Mesodermal cell (in vitro differentiated cells): ENCODE data around the gene TP53.

Source experiments
- H3K27ac ChIP-seq: 2 replicates; pipeline ENCODE4 v1.7.0; 2013; ENCODE audit warnings: mild to moderate bottlenecking, low read depth, low read length, moderate library complexity; ENCODE audit not compliant: severe bottlenecking
- H3K36me3 ChIP-seq: 2 replicates; pipeline ENCODE4 v1.7.1; 2013; ENCODE audit warnings: mild to moderate bottlenecking, low read length, moderate library complexity; ENCODE audit not compliant: control insufficient read depth, insufficient read depth
- H3K4me1 ChIP-seq: one replicate; pipeline ENCODE4 v1.7.1; 2013; ENCODE audit warnings: mild to moderate bottlenecking, low read length; ENCODE audit not compliant: insufficient read depth, control insufficient read depth, poor library complexity, severe bottlenecking
- H3K4me3 ChIP-seq: 2 replicates; pipeline ENCODE4 v1.7.0; 2013; ENCODE audit warnings: low read length, control low read depth, mild to moderate bottlenecking; ENCODE audit not compliant: insufficient read depth, poor library complexity, severe bottlenecking; ENCODE audit errors: extremely low read depth
- H3K9me3 ChIP-seq: 2 replicates; pipeline ENCODE4 v1.7.1; 2013; ENCODE audit warnings: mild to moderate bottlenecking, low read length, moderate library complexity; ENCODE audit not compliant: control insufficient read depth
- WGBS, 2 experiments: methylation state at CpG; one replicate each; pipeline ENCODE4 v1.1.5; 2013; ENCODE audit warnings: missing lambda C conversion rate in 2 of 2; ENCODE audit not compliant: insufficient coverage in 2 of 2; 5-methylcytosine and 5-hydroxymethylcytosine counted together

The TP53 gene

GRCh38 chr17:7715936-7716886, 28.9 kb upstream of the TP53 start:
- WGBS, 2 experiments = 62 to 72% methylated on average over 7 to 14 of the region's 20 CpGs
- H3K27ac ChIP-seq = peak overlapping the region; percentile 69
- no peaks in the 10 kb centered on the region for H3K9me3 ChIP-seq
- no peaks in the 10 kb centered on the region for H3K36me3 ChIP-seq
- peak overlapping the region; percentile 63 for H3K4me3 ChIP-seq
- peaks cover 4% of the 10 kb centered on the region for H3K4me1 ChIP-seq

GRCh38 chr17:7714721-7715594, 27.7 kb upstream of the TP53 start:
- WGBS, 2 experiments = 69 to 93% methylated on average over 3 to 4 of the region's 10 CpGs
- Histone ChIP-seq H3K4me3 (no peak overlapping the region), H3K36me3 (peaks cover 9% of the 10 kb centered on the region), H3K27ac (no peak overlapping the region), H3K9me3 (no peaks in the 10 kb centered on the region), H3K4me1 (peaks cover 10% of the 10 kb centered on the region)

GRCh38 chr17:7713782-7714181, 26.5 kb upstream of the TP53 start:
- no peak overlapping the region for H3K4me3 ChIP-seq
- peaks cover 10% of the 10 kb centered on the region for H3K4me1 ChIP-seq
- no peak overlapping the region for H3K27ac ChIP-seq
- WGBS, 2 experiments = 66 to 74% methylated on average over 4 of the region's 9 CpGs
- H3K9me3 ChIP-seq = no peaks in the 10 kb centered on the region
- H3K36me3 ChIP-seq = peaks cover 15% of the 10 kb centered on the region

- no peaks in the 10 kb centered on the region for H3K9me3 ChIP-seq
- WGBS, 2 experiments = 9 to 13% methylated on average over 9 to 13 of the region's 19 CpGs
- H3K27ac ChIP-seq = no peak overlapping the region
- H3K36me3 ChIP-seq = peaks cover 15% of the 10 kb centered on the region
- H3K4me3 ChIP-seq = no peak overlapping the region
- H3K4me1 ChIP-seq = peaks cover 10% of the 10 kb centered on the region
These were observed 25.0 kb upstream of the TP53 start for GRCh38 chr17:7712111-7712771.

- Histone ChIP-seq H3K9me3 (no peaks in the 10 kb centered on the region), H3K27ac (no peak overlapping the region), H3K4me3 (no peak overlapping the region), H3K36me3 (peaks cover 15% of the 10 kb centered on the region), H3K4me1 (peaks cover 8% of the 10 kb centered on the region)
- WGBS, 2 experiments = 71 to 80% methylated on average over 3 to 4 of the region's 7 CpGs
These were observed 23.9 kb upstream of the TP53 start for GRCh38 chr17:7711051-7711755.

- peaks cover 13% of the 10 kb centered on the region for H3K4me1 ChIP-seq
- H3K36me3 ChIP-seq = peaks cover 15% of the 10 kb centered on the region
- no peaks in the 10 kb centered on the region for H3K9me3 ChIP-seq
- no peak overlapping the region for H3K4me3 ChIP-seq
- WGBS, 2 experiments = 85% methylated on average over 6 to 7 of the region's 7 CpGs
- H3K27ac ChIP-seq = peak overlapping the region; percentile 23
These were observed 23.0 kb upstream of the TP53 start for GRCh38 chr17:7710301-7710700.

GRCh38 chr17:7709031-7709430, 21.7 kb upstream of the TP53 start:
- 90% methylated on average over 3 of the region's 11 CpGs; no CpG with 5 or more reads in 1 of the 2 experiments for WGBS, 2 experiments
- H3K9me3 ChIP-seq = no peaks in the 10 kb centered on the region
- H3K4me1 ChIP-seq = peaks cover 19% of the 10 kb centered on the region
- H3K36me3 ChIP-seq = peaks cover 15% of the 10 kb centered on the region
- H3K4me3 ChIP-seq = no peak overlapping the region
- H3K27ac ChIP-seq = no peak overlapping the region

- H3K36me3 ChIP-seq = peaks cover 15% of the 10 kb centered on the region
- no peaks in the 10 kb centered on the region for H3K9me3 ChIP-seq
- no peak overlapping the region for H3K4me3 ChIP-seq
- WGBS, 2 experiments = 89 to 94% methylated on average over 9 to 19 of the region's 22 CpGs
- peaks cover 28% of the 10 kb centered on the region for H3K4me1 ChIP-seq
- no peak overlapping the region for H3K27ac ChIP-seq
These were observed 20.8 kb upstream of the TP53 start for GRCh38 chr17:7707858-7708750.

GRCh38 chr17:7707446-7707845, 20.2 kb upstream of the TP53 start:
- H3K4me3 ChIP-seq = no peak overlapping the region
- H3K4me1 ChIP-seq = peaks cover 29% of the 10 kb centered on the region
- no peak overlapping the region for H3K27ac ChIP-seq

More at GRCh38 chr17:7707446-7707845, 20.2 kb upstream of the TP53 start:
- 85 to 88% methylated on average over 6 to 8 of the region's 9 CpGs for WGBS, 2 experiments
- Histone ChIP-seq H3K36me3 (peaks cover 15% of the 10 kb centered on the region), H3K9me3 (no peaks in the 10 kb centered on the region)
